Glutamatergic neuron (in vitro differentiated cells): Measurements from ENCODE around the gene RGS6. TPM values are rescaled to one million over a fixed set of nuclear protein-coding genes. Genes with fewer than 3 reads are reported as not detected.

Source experiments
- DNase-seq: peaks from one replicate; pipeline ENCODE4 v3.0.0; 2022
- H3K27ac Mint-ChIP-seq: one replicate; pipeline ENCODE4 v1.8.0; 2020; ENCODE audit warnings: mild to moderate bottlenecking, mixed read lengths, inconsistent platforms; ENCODE audit not compliant: unreplicated experiment
- H3K27me3 Mint-ChIP-seq: one replicate; pipeline ENCODE4 v1.8.0; 2020; ENCODE audit warnings: mild to moderate bottlenecking, moderate library complexity, mixed read lengths, inconsistent platforms; ENCODE audit not compliant: unreplicated experiment
- H3K36me3 Mint-ChIP-seq: one replicate; pipeline ENCODE4 v1.8.0; 2020; ENCODE audit warnings: mild to moderate bottlenecking, mixed read lengths, inconsistent platforms; ENCODE audit not compliant: unreplicated experiment
- H3K4me1 Mint-ChIP-seq: one replicate; pipeline ENCODE4 v1.8.0; 2020; ENCODE audit warnings: mild to moderate bottlenecking, low read depth, mixed read lengths, inconsistent platforms; ENCODE audit not compliant: unreplicated experiment
- H3K4me3 Mint-ChIP-seq: one replicate; pipeline ENCODE4 v1.8.0; 2020; ENCODE audit warnings: mild to moderate bottlenecking, mixed read lengths, inconsistent platforms; ENCODE audit not compliant: unreplicated experiment
- H3K9me3 Mint-ChIP-seq: one replicate; pipeline ENCODE4 v1.8.0; 2020; ENCODE audit warnings: mild to moderate bottlenecking, moderate library complexity, mixed read lengths, inconsistent platforms; ENCODE audit not compliant: unreplicated experiment
- CTCF ChIP-seq: fragments of 200-600 bp; sonication (generic); IDR thresholded peaks from one replicate; pipeline ENCODE4 v1.5.0; 2021; ENCODE audit not compliant: partially characterized antibody, unreplicated experiment
- total RNA-seq: library from RNA; stranded (reverse); fragmentation: NEBNext Ultra II Directional; extraction: Animal tissue kit (Norgen Biotek cat#: 25700); gene quantifications from one replicate; pipeline ENCODE4 v1.2.1, GENCODE V29; 2021; ENCODE audit not compliant: unreplicated experiment

RGS6 gene
- total RNA-seq, 1 donor from 2014 or later = 1.2 TPM

GRCh38 chr14:72432748-72433147 is 500.5 kb downstream of the RGS6 start:
- peaks cover 7% of the 10 kb centered on the region for H3K9me3 Mint-ChIP-seq
- DNase-seq = no peak
- H3K27ac Mint-ChIP-seq = no peak overlapping the region
- peaks cover 3% of the 10 kb centered on the region for H3K27me3 Mint-ChIP-seq
- no peak for TF ChIP-seq CTCF
- peaks cover 6% of the 10 kb centered on the region for H3K36me3 Mint-ChIP-seq
- H3K4me3 Mint-ChIP-seq = no peak overlapping the region
- no peaks in the 10 kb centered on the region for H3K4me1 Mint-ChIP-seq

DNA sequence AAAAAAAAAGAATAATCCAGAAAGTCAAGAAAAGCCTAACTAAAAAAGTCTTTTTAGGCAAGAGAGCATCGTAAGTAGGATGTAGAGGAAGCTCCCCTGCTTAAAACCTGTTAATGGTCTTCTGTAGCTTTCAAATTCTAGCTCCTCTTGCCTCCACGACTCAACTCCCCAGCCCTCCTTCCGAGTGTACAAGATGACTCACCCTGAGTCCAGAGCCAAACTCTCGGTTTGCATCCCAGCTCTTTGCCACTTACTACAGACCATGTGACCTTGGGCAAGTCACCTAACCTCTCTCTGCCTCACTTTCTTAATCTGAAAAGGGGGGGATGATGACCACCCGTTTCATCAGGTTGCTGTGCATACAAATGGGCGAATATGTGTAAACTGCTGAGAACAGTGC is 501.3 kb downstream of the RGS6 start:
- Mint-ChIP-seq H3K27ac (no peak overlapping the region), H3K9me3 (peaks cover 5% of the 10 kb centered on the region), H3K4me1 (no peaks in the 10 kb centered on the region), H3K36me3 (no peaks in the 10 kb centered on the region), H3K27me3 (peaks cover 3% of the 10 kb centered on the region), H3K4me3 (no peak overlapping the region)
- no peak for TF ChIP-seq CTCF
- DNase-seq = no peak

- Mint-ChIP-seq H3K4me3 (no peak overlapping the region), H3K36me3 (no peaks in the 10 kb centered on the region), H3K27me3 (peaks cover 10% of the 10 kb centered on the region), H3K4me1 (no peaks in the 10 kb centered on the region), H3K9me3 (peaks cover 5% of the 10 kb centered on the region), H3K27ac (no peak overlapping the region)
- DNase-seq = no peak
- no peak for TF ChIP-seq CTCF
Measured at GRCh38 chr14:72434856-72435255, 502.6 kb downstream of the RGS6 start.

GRCh38 chr14:72439707-72440106 is 507.5 kb downstream of the RGS6 start:
- no peak for TF ChIP-seq CTCF
- no peaks in the 10 kb centered on the region for H3K36me3 Mint-ChIP-seq
- no peak overlapping the region for H3K4me3 Mint-ChIP-seq
- peaks cover 11% of the 10 kb centered on the region for H3K27me3 Mint-ChIP-seq
- H3K9me3 Mint-ChIP-seq = peaks cover 2% of the 10 kb centered on the region
- peaks cover 4% of the 10 kb centered on the region for H3K4me1 Mint-ChIP-seq
- no peak for DNase-seq
- H3K27ac Mint-ChIP-seq = no peak overlapping the region

- H3K36me3 Mint-ChIP-seq = no peaks in the 10 kb centered on the region
- peak overlapping the region; percentile 29 for H3K27ac Mint-ChIP-seq
- no peak for TF ChIP-seq CTCF
- no peaks in the 10 kb centered on the region for H3K9me3 Mint-ChIP-seq
- peaks cover 4% of the 10 kb centered on the region for H3K4me1 Mint-ChIP-seq
- peaks cover 11% of the 10 kb centered on the region for H3K27me3 Mint-ChIP-seq
- no peak overlapping the region for H3K4me3 Mint-ChIP-seq
- DNase-seq = no peak
Measured at GRCh38 chr14:72443256-72443655, 511.0 kb downstream of the RGS6 start.
